ENCODE results near the gene UPP2. TPM values are rescaled to one million over a fixed set of nuclear protein-coding genes. Genes with fewer than 3 reads are reported as not detected.

Gene UPP2
- total RNA-seq (2021; fragmentation: NEBNext Ultra II Directional; extraction: Animal tissue kit (Norgen Biotek cat#: 25700)) (not detected in 2 replicates), polyA plus RNA-seq (2011; rRNA removed) (not detected in 2 replicates), polyA minus RNA-seq (2011; rRNA and poly(A)+ RNA removed) (not detected in 2 replicates)
- polyA plus RNA-seq (2011; cell fraction: cytosol; rRNA removed), result not detected
- polyA plus RNA-seq (2011; cell fraction: nucleus; rRNA removed), result not detected
- polyA plus RNA-seq (2012, experiment 1 of 2), result not detected in 4 replicates
- not detected for polyA plus RNA-seq (2012, experiment 2 of 2)
- not detected for polyA plus RNA-seq (2013, experiment 1 of 2)
- polyA plus RNA-seq (2013, experiment 2 of 2), result not detected
- polyA minus RNA-seq (2011; cell fraction: cytosol; rRNA and poly(A)+ RNA removed), result not detected
- polyA minus RNA-seq (2011; cell fraction: nucleus; rRNA and poly(A)+ RNA removed), result not detected
- long read RNA-seq, experiment 1, result 0 reads
- long read RNA-seq, experiment 2, partial matches to known transcripts, result 0 of 1 reads
- long read RNA-seq, experiment 2, other reads (novel, unspliced or antisense), result 1 of 1 reads

GRCh38 chr2:158101384-158101926 is at the start of gene UPP2:
Gene UPP2, plus strand, starts transcription at chr2:158101876. Its CDS starts 188 bp downstream, at chr2:158102064.
- Histone ChIP-seq H3K36me3 (ENCODE audit: control insufficient read depth in 2 of 4, insufficient read depth in 4 of 4, low read length in 3 of 4) (no peaks in the 10 kb centered on the region), H4K5ac (ENCODE audit: insufficient read length, low read depth, low read length) (no peak within 1 kb of the TSS), H3K9me3 (ENCODE audit: insufficient read depth in 2 of 2, low read depth in 1 of 2, low read length in 1 of 2) (no peaks in the 10 kb centered on the region), H4K20me1 (replicated peaks in 1 of 2; ENCODE audit: control insufficient read depth in 1 of 2, insufficient read depth in 2 of 2, low read length in 2 of 2) (no peaks in the 10 kb centered on the region), H3K23ac (ENCODE audit: insufficient read length) (no peak within 1 kb of the TSS), H3K4me1 (replicated peaks in 1 of 4; ENCODE audit: control insufficient read depth in 3 of 4, insufficient read depth in 4 of 4, low read length in 3 of 4) (0 out of 7 replicates have a peak, but pooled peaks cover 0 to 2% (median 0%) of the 10 kb centered on the region in 4 experiments), H3K23me2 (ENCODE audit: low read depth, low read length) (no peaks in the 10 kb centered on the region), H3K4ac (replicated peaks; ENCODE audit: insufficient read length, low read depth, low read length) (no peak within 1 kb of the TSS), H3K79me2 (ENCODE audit: control insufficient read depth in 1 of 2, insufficient read depth in 2 of 2, low read length in 2 of 2) (no peaks in the 10 kb centered on the region), H2BK120ac (replicated peaks; ENCODE audit: low read depth, low read length) (no peak within 1 kb of the TSS), H2BK15ac (ENCODE audit: low read length) (no peak within 1 kb of the TSS), H3K27ac (ENCODE audit: low read depth, low read length) (no peak within 1 kb of the TSS), H3K4me3 (ENCODE audit: extremely low read depth in 1 of 4, insufficient read depth in 2 of 4, low read depth in 3 of 4, low read length in 4 of 4) (no peak within 1 kb of the TSS), H3K4me2 (ENCODE audit: insufficient read depth in 1 of 2, low read depth in 2 of 2, low read length in 2 of 2) (no peak within 1 kb of the TSS), H2BK20ac (ENCODE audit: low read length) (no peak within 1 kb of the TSS), H4K91ac (replicated peaks; ENCODE audit: insufficient read length, low read length) (no peak within 1 kb of the TSS), H3K18ac (ENCODE audit: extremely low read depth, low read length) (no peak within 1 kb of the TSS), H3K27me3 (replicated peaks in 1 of 4; ENCODE audit: control insufficient read depth in 3 of 4, extremely low read depth in 1 of 4, insufficient read depth in 3 of 4, low read length in 3 of 4) (no peaks in the 10 kb centered on the region), H2BK12ac (ENCODE audit: low read depth, low read length) (no peak within 1 kb of the TSS), H3K56ac (replicated peaks; ENCODE audit: insufficient read length, low read depth, low read length) (no peak within 1 kb of the TSS), H2AK5ac (ENCODE audit: low read depth, low read length) (no peak within 1 kb of the TSS), H3K14ac (ENCODE audit: insufficient read length) (no peak within 1 kb of the TSS), H3K9ac (replicated peaks in 1 of 4; ENCODE audit: extremely low read depth in 1 of 4, low read depth in 3 of 4, low read length in 3 of 4) (no peak within 1 kb of the TSS), H2AFZ (ENCODE audit: low read length) (no peak within 1 kb of the TSS), H4K8ac (ENCODE audit: extremely low read depth, insufficient read depth, low read length) (no peak within 1 kb of the TSS), H2BK5ac (ENCODE audit: low read depth, low read length) (no peak within 1 kb of the TSS), H3K79me1 (ENCODE audit: low read depth, low read length) (no peaks in the 10 kb centered on the region)
- DNase-seq (ENCODE audit: low read depth in 1 of 2, low spot score in 2 of 2), result no peak
- FAIRE-seq, result no peak
- POLR2A ChIA-PET (ENCODE audit: partially characterized antibody), result no interaction called here
- CTCF ChIA-PET (ENCODE audit: partially characterized antibody), result interaction anchor here (0.9 to 1.3 kb wide), 2 partner anchors 79 to 645 kb away, joined by 3 read pairs; no protein-coding TSS in a partner anchor
- 95% methylated on average over 3 of the region's 3 CpGs; no CpG with 5 or more reads in 1 of the 2 experiments for WGBS, 2 experiments (ENCODE audit: extremely low coverage in 1 of 2, insufficient coverage in 1 of 2, insufficient read length in 1 of 2, insufficient replicate concordance in 2 of 2, low coverage in 1 of 2, low lambda C conversion rate in 2 of 2, missing lambda C conversion rate in 1 of 2)
- TF ChIP-seq SP4 (IDR thresholded peaks at IDR 0.05; ENCODE audit: low read length) (no peak), RBBP5 (IDR thresholded peaks at IDR 0.05; ENCODE audit: borderline replicate concordance, low read depth, low read length) (no peak), TAF7 (optimal IDR thresholded peaks at IDR 0.05; ENCODE audit: borderline replicate concordance, low read depth, low read length) (no peak)
